ENCODE results near the gene PANK4.
A peak's percentile ranks its signal among the peaks of the same experiment; 100 is the strongest.
"Not testable (repeated sequence)": the region's sequence is repeated elsewhere in the genome, so short reads cannot be mapped to it uniquely, and the experiment has no call there.

The PANK4 gene

DNA sequence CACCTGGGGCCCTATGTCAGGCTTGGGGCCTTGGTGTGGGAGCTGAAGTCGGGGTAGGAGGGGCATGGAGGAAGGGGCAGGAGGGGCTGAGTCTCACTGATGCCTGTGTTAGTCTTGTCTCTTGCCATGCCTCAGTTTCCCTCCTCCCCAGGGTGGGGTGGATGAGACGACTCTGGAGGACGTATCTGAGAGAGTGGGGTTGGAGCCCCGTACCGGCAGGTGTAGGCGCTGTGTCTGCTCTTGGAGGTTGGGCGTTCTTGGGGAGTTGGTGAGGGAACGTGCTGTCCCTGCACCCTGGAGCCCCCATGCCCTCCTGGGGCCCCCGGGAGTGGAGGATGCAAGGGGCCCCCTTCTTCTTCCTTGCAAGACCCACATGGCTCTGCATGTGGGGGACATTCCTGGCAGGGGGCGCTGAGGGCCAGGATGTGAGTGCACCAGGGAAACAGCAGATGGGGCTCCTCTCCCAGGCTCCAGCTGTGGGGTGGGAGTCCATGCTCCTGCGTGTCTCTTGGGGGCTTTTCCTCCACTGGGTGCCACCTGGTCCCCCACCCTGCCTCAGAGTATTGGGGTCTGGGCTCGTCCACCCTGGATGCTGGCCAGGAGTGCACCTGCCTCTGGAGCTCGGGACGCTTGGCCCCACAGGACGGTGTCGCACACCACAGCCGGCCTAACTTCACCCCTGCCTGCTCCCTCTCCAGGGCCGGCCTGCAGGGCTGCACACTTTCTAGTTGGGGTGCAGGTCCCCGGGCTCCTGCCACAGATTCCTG, 28.4 kb upstream of the PANK4 start:
- H3K9me3 ChIP-seq (ENCODE audit: control insufficient read depth, insufficient read depth, low read length), result no peaks in the 10 kb centered on the region
- TF ChIP-seq EZH2phosphoT487 (IDR thresholded peaks at IDR 0.05; ENCODE audit: borderline replicate concordance, low read length), result no peak
- TF ChIP-seq, protein P1, sequence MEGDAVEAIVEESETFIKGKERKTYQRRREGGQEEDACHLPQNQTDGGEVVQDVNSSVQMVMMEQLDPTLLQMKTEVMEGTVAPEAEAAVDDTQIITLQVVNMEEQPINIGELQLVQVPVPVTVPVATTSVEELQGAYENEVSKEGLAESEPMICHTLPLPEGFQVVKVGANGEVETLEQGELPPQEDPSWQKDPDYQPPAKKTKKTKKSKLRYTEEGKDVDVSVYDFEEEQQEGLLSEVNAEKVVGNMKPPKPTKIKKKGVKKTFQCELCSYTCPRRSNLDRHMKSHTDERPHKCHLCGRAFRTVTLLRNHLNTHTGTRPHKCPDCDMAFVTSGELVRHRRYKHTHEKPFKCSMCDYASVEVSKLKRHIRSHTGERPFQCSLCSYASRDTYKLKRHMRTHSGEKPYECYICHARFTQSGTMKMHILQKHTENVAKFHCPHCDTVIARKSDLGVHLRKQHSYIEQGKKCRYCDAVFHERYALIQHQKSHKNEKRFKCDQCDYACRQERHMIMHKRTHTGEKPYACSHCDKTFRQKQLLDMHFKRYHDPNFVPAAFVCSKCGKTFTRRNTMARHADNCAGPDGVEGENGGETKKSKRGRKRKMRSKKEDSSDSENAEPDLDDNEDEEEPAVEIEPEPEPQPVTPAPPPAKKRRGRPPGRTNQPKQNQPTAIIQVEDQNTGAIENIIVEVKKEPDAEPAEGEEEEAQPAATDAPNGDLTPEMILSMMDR (IDR thresholded peaks at IDR 0.05; ENCODE audit: low read depth, low read length, poor library complexity, severe bottlenecking), result peak; percentile 76
- peaks cover 37% of the 10 kb centered on the region for H3K4me1 ChIP-seq (ENCODE audit: control insufficient read depth, low read length)
- no peaks in the 10 kb centered on the region for H3K27me3 ChIP-seq (ENCODE audit: control insufficient read depth, low read length)
- H3K9me2 ChIP-seq (replicated peaks; ENCODE audit: control insufficient read depth, low read length), result no peaks in the 10 kb centered on the region
- peak overlapping the region; percentile 63; the same call in 1 of the 2 replicates for H3K4me2 ChIP-seq (ENCODE audit: low read length)
- H3K4me3 ChIP-seq (ENCODE audit: low read length), result no peak overlapping the region
- H4K20me1 ChIP-seq (ENCODE audit: control insufficient read depth, insufficient read depth, low read depth, low read length), result no peaks in the 10 kb centered on the region
- H3K79me2 ChIP-seq (ENCODE audit: control insufficient read depth, low read length), result no peaks in the 10 kb centered on the region
- H3K27ac ChIP-seq (ENCODE audit: low read depth, low read length), result no peak overlapping the region
- no peaks in the 10 kb centered on the region for H3K36me3 ChIP-seq (ENCODE audit: control insufficient read depth, low read length)
- no peaks in the 10 kb centered on the region for H3F3A ChIP-seq (ENCODE audit: control insufficient read depth, insufficient read depth)

DNA sequence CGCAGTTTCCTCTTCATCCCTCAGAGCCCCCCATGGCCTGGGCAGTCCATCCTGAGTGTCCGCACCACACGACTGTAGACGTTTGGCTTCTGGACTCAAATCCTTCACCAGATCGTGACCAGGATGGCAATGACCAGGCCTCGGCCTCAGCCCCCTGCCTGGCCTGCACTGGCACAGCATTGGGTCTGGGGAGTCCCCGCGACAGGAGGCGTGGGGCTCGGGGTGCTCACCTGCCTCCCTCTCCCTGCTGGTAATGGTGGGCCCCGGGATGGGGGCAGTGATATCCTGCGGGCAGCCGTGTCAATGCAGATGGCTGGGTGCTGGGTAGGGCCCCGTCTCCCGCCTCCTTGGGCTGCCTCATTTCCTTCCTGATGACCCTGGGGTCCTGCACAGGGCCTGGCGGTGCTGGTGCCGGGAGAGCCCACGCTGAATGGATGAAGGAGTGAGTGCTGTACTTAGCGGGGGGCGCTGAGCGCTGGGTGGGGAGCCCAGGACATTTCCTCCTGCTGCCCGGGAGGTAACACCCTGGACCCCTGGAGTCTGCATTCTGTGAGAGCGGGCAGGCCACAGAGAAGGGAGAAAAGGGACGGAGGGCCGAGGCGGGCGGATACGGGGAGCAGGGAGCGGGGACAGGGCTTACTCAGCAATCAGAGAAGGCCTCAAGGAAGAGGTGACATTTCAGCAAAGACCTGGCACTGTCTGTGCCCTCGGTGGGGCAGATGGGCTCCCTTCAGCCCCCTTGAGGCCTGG, 27.6 kb upstream of the PANK4 start:
- peaks cover 3% of the 10 kb centered on the region; the same call in 1 of the 2 replicates for H3F3A ChIP-seq (ENCODE audit: control insufficient read depth, insufficient read depth)
- H3K4me1 ChIP-seq (ENCODE audit: control insufficient read depth, low read length), result peaks cover 44% of the 10 kb centered on the region
- H4K20me1 ChIP-seq (ENCODE audit: control insufficient read depth, insufficient read depth, low read depth, low read length), result no peaks in the 10 kb centered on the region
- H3K27me3 ChIP-seq (ENCODE audit: control insufficient read depth, low read length), result no peaks in the 10 kb centered on the region
- no peak overlapping the region for H3K4me2 ChIP-seq (ENCODE audit: low read length)
- no peaks in the 10 kb centered on the region for H3K9me2 ChIP-seq (replicated peaks; ENCODE audit: control insufficient read depth, low read length)
- no peak overlapping the region for H3K4me3 ChIP-seq (ENCODE audit: low read length)
- TF ChIP-seq EZH2phosphoT487 (IDR thresholded peaks at IDR 0.05; ENCODE audit: borderline replicate concordance, low read length), result no peak
- TF ChIP-seq, protein P1 (IDR thresholded peaks at IDR 0.05; ENCODE audit: low read depth, low read length, poor library complexity, severe bottlenecking), result no peak
- no peaks in the 10 kb centered on the region for H3K79me2 ChIP-seq (ENCODE audit: control insufficient read depth, low read length)
- no peaks in the 10 kb centered on the region for H3K36me3 ChIP-seq (ENCODE audit: control insufficient read depth, low read length)
- H3K9me3 ChIP-seq (ENCODE audit: control insufficient read depth, insufficient read depth, low read length), result no peaks in the 10 kb centered on the region
- no peak overlapping the region for H3K27ac ChIP-seq (ENCODE audit: low read depth, low read length)

DNA sequence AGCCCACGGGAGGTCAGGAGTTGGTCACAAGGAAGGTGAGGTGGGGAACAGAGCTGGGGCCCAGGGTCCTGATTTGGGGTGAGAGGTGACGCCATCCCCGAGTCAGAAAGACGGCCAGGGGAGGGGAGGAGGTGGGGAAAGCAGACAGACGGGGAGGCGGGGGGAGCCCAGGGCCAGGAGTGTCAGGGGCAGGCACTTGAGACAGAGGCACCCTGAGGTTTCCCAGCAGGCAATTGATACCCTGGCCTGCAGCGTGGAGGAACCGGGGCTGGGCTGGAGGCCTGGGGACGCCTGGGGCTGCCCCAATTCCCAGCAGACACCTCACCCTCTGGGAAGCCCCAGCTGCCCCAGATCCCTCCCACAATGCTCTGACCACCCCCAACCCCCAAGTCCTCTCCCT, 26.7 kb upstream of the PANK4 start:
- peaks cover 13% of the 10 kb centered on the region for H3F3A ChIP-seq (ENCODE audit: control insufficient read depth, insufficient read depth)
- H3K9me2 ChIP-seq (replicated peaks; ENCODE audit: control insufficient read depth, low read length); H4K20me1 ChIP-seq (ENCODE audit: control insufficient read depth, insufficient read depth, low read depth, low read length); H3K4me2 ChIP-seq (ENCODE audit: low read length); H3K36me3 ChIP-seq (ENCODE audit: control insufficient read depth, low read length); H3K4me3 ChIP-seq (ENCODE audit: low read length); H3K79me2 ChIP-seq (ENCODE audit: control insufficient read depth, low read length); H3K27me3 ChIP-seq (ENCODE audit: control insufficient read depth, low read length); H3K9me3 ChIP-seq (ENCODE audit: control insufficient read depth, insufficient read depth, low read length); H3K27ac ChIP-seq (ENCODE audit: low read depth, low read length): not testable (repeated sequence)
- peaks cover 54% of the 10 kb centered on the region for H3K4me1 ChIP-seq (ENCODE audit: control insufficient read depth, low read length)

DNA sequence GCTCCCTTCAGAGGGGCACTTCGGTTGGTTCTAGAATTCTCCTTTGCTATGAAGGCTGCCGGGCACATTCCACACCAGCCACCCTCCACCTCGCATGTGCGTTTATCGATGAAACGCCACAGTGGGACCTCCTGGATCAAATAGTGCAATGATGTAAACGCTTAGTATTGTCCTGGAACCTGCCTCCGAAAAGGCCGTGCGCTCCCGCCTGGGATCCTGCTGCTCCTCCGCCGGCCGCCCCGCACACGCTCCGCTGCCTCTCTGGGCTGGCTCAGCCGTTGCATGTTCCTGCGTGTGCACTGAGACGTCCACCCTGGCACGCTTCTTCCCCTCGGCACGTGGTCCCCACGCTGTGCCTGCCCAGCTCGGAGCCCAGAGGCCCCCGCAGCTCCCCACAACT, 25.8 kb upstream of the PANK4 start:
- peaks cover 61% of the 10 kb centered on the region for H3K4me1 ChIP-seq (ENCODE audit: control insufficient read depth, low read length)
- no peak for TF ChIP-seq EZH2phosphoT487 (IDR thresholded peaks at IDR 0.05; ENCODE audit: borderline replicate concordance, low read length)
- TF ChIP-seq, protein P1 (IDR thresholded peaks at IDR 0.05; ENCODE audit: low read depth, low read length, poor library complexity, severe bottlenecking), result no peak
- no peak overlapping the region for H3K4me3 ChIP-seq (ENCODE audit: low read length)
- no peaks in the 10 kb centered on the region for H4K20me1 ChIP-seq (ENCODE audit: control insufficient read depth, insufficient read depth, low read depth, low read length)
- H3K79me2 ChIP-seq (ENCODE audit: control insufficient read depth, low read length), result peaks cover 3% of the 10 kb centered on the region; the same call in 1 of the 2 replicates
- H3K9me3 ChIP-seq (ENCODE audit: control insufficient read depth, insufficient read depth, low read length), result no peaks in the 10 kb centered on the region
- peaks cover 21% of the 10 kb centered on the region for H3F3A ChIP-seq (ENCODE audit: control insufficient read depth, insufficient read depth)
- H3K9me2 ChIP-seq (replicated peaks; ENCODE audit: control insufficient read depth, low read length), result no peaks in the 10 kb centered on the region
- H3K36me3 ChIP-seq (ENCODE audit: control insufficient read depth, low read length), result no peaks in the 10 kb centered on the region
- no peak overlapping the region for H3K27ac ChIP-seq (ENCODE audit: low read depth, low read length)
- H3K4me2 ChIP-seq (ENCODE audit: low read length), result no peak overlapping the region
- H3K27me3 ChIP-seq (ENCODE audit: control insufficient read depth, low read length), result no peaks in the 10 kb centered on the region

DNA sequence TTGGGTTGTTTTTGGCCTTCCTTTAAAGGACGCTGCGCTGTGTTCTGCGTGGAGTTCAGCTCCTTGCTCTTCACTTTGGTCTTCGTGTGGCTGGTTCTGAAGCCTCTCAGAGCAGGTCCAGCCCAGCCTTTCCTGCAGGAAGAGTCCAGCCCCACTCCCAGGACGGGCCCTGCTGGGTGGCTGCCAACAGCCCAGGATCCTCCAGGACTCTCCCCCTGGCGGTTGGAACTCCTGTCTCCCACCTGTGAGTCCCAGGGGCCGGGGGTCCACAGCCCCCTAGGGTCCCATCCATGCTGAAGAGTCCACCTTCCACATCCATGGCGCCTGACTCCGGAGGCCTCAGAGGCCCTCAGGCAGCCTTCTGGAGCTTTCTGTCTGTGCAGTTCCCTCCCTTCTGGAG, 25.1 kb upstream of the PANK4 start:
- H3K4me3 ChIP-seq (ENCODE audit: low read length); H3K79me2 ChIP-seq (ENCODE audit: control insufficient read depth, low read length); H3K36me3 ChIP-seq (ENCODE audit: control insufficient read depth, low read length); H3K27me3 ChIP-seq (ENCODE audit: control insufficient read depth, low read length); H4K20me1 ChIP-seq (ENCODE audit: control insufficient read depth, insufficient read depth, low read depth, low read length); H3K27ac ChIP-seq (ENCODE audit: low read depth, low read length); H3K4me2 ChIP-seq (ENCODE audit: low read length); H3K9me2 ChIP-seq (replicated peaks; ENCODE audit: control insufficient read depth, low read length); H3K9me3 ChIP-seq (ENCODE audit: control insufficient read depth, insufficient read depth, low read length): not testable (repeated sequence)
- H3F3A ChIP-seq (ENCODE audit: control insufficient read depth, insufficient read depth), result peaks cover 21% of the 10 kb centered on the region
- peaks cover 59% of the 10 kb centered on the region for H3K4me1 ChIP-seq (ENCODE audit: control insufficient read depth, low read length)

All from DOHH2 (cell line).